Measurements from ENCODE around the gene KPNA5.
A peak's percentile ranks its signal among the peaks of the same experiment; 100 is the strongest.
"Not testable (repeated sequence)": the region's sequence is repeated elsewhere in the genome, so short reads cannot be mapped to it uniquely, and the experiment has no call there.

The KPNA5 gene

GRCh38 chr6:116680880-116681672 is at the start of gene KPNA5:
Gene KPNA5 (plus strand): TSS chr6:116681211. CDS start chr6:116681335, 124 bp downstream.
- peak; percentile 95 for DNase-seq

GRCh38 chr6:116631379-116631990 is 49.5 kb upstream of the KPNA5 start:
- DNase-seq = no peak

GRCh38 chr6:116633685-116634084 is 47.3 kb upstream of the KPNA5 start:
- DNase-seq = no peak

DNA sequence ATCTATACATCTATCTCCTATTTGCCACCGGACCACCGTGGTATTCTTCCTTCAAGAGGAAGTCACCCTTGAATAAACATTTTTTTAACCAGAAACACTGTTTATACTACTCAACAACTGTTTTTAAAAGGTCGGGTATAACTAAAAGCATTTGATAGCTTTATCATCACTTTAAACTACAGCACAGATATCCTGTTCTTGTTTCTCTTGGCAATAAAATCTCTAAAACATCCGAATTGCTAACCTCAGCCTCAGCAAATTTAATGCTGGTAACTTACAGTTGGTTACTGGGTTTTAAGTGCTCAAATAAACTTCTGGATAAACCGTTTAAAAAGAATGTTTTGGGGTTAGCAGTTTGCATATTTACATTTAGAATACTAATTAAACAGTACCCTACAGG is 32.9 kb upstream of the KPNA5 start:
- no peak for DNase-seq

DNA sequence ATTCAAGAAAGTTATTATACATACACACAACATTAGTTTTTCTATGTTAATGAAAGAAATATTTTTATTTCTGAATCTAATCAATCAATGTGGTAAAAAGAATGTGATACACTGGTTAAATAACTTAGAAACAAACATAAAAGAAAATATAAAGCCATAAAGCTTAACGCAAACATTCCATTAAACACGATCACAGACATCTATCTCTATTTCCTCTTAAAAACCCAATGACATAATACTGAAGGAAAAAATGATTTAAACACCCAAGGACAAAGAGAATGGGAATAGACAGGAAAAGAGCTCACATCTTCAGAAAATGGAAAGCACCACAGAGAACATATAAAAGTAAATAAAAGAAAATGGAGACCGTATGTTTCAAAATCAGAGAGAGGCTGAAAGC is 31.9 kb upstream of the KPNA5 start:
- no peak for DNase-seq

DNA sequence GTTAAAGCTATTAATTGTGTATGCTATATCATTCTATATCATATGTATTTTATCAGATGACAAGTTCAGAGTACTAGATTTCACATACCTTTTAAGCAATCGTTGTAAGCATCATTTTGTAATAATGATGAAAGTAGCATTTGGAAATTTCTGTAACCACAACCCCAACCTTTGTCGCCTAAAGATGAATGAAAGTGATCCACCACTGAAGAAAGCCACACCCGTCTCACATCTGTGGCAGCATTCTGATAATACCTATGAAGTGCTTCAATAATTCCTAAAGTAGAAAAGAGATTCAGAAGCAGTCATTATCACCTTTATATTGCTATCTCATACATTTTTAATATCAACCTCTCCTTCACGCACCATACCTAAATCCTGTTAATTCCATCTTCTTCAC is 29.1 kb upstream of the KPNA5 start:
- no peak for DNase-seq

- DNase-seq = no peak
Observed at GRCh38 chr6:116661594-116661993, 19.4 kb upstream of the KPNA5 start.

- DNase-seq = no peak
Observed at GRCh38 chr6:116662202-116662601, 18.8 kb upstream of the KPNA5 start.

DNA sequence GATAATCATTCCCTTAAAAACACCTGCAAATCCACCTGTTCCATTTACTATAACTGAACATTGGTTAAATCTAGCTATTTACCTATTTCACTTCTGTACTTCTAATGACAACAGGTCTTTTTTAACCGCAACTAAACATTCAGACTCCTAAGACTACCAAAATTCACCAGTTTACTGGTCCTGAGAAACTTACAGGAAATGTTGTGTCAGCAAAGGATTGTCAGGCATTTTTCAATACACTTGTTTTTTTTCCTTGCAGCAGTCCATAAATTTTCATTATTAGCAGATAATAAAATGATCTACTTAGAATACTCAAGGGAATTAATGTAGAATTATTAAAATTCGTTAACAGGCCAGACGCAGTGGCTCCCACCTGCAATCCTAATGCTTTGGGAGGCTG is 17.7 kb upstream of the KPNA5 start:
- no peak for DNase-seq

- DNase-seq = not testable (repeated sequence)
Observed at GRCh38 chr6:116664169-116664568, 16.8 kb upstream of the KPNA5 start.

DNA sequence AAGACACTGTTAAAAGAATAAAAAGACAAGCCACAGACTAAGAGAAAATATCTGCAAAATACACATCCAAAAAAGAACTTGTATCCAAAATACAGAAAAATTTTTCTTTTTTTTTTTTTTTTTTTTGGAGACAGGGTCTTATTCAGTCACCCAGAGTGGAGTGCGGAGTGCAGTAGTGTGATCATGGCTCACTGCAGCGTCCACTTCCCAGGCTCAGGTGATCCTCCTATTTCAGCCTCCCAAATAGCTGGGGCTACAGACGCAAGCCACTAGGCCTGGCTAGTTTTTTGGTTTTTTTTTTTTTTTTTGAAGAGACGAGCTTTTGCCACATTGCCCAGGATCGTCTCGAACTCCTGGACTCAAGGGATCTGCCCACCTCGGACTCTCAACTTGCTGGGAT is 15.5 kb upstream of the KPNA5 start:
- DNase-seq = no peak

- no peak for DNase-seq
Observed at GRCh38 chr6:116666869-116667268, 14.1 kb upstream of the KPNA5 start.

- DNase-seq = no peak
Observed at GRCh38 chr6:116667623-116668022, 13.4 kb upstream of the KPNA5 start.

- DNase-seq = no peak
Observed at GRCh38 chr6:116672306-116672705, 8.7 kb upstream of the KPNA5 start.

- no peak for DNase-seq
Observed at GRCh38 chr6:116676021-116676420, 5.0 kb upstream of the KPNA5 start.

- no peak for DNase-seq
Observed at GRCh38 chr6:116682334-116682712, 1.3 kb downstream of the KPNA5 start.

- DNase-seq = no peak
Observed at GRCh38 chr6:116685437-116685993, 4.5 kb downstream of the KPNA5 start.

GRCh38 chr6:116686475-116687101 is 5.6 kb downstream of the KPNA5 start:
- not testable (repeated sequence) for DNase-seq

DNA sequence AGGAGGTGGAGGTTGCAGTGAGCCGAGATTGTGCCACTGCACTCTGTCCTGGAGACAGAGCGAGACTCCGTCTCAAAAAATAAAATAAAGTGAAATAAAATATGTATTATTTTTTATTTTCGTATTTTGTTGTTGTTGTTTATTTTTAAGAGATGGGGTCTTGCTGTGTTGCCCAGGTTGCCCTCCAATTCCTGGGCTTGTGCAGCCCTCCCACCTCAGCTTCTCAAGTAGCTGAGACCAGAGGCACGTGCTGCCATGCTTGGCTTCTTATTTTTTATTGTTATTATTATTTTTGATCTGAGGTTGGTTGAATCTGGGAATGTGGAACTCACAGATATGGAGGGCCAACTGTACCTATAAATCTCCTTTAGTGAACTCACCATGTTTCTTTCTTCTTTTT is 10.1 kb downstream of the KPNA5 start:
- no peak for DNase-seq

GRCh38 chr6:116692873-116693272 is 11.9 kb downstream of the KPNA5 start:
- not testable (repeated sequence) for DNase-seq

- not testable (repeated sequence) for DNase-seq
Observed at GRCh38 chr6:116693275-116693674, 12.3 kb downstream of the KPNA5 start.

GRCh38 chr6:116695401-116695800 is 14.4 kb downstream of the KPNA5 start:
- no peak for DNase-seq

- DNase-seq = no peak
Observed at GRCh38 chr6:116697480-116697879, 16.5 kb downstream of the KPNA5 start.

- not testable (repeated sequence) for DNase-seq
Observed at GRCh38 chr6:116703888-116704287, 22.9 kb downstream of the KPNA5 start.

Data from NCI-H345 (cell line).